ENCODE data around the gene SNX25. TPM values are rescaled to one million over a fixed set of nuclear protein-coding genes. Genes with fewer than 3 reads are reported as not detected.

The SNX25 gene
- total and polyA plus RNA-seq, 4 donors: 2.8 to 13.9 (median 5.0) TPM

DNA sequence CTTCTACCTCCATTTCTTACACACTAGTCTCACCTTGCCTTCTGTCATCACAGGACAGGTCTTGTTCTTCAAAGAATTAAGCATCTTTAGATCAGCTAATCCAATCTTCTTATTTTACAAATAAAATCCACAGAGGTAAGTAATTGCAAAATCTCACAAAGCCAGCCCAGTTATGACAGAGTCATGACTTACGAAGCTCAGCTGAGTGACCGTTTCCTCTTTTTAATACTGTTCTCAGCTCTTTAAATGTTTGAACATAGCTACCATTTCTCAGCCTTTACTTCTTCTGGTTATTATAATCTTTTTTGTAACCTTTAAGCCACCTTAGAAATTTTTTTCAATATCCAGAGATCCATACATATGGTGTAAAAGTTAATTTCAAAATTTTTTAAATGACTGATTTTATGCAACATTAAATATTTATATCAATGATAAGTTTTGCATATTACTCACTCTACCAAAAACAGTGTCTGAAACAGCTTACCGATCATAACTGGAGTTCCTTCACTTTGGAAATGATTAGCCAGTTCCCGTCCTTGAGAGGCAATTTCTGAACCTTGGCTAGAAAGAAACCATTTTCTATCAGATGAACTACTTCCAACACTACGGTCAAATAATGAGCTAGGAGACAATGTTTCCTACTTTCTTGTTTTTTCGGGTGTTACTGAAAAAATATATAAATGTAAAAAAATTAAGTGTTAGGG lies 196.1 kb downstream of the SNX25 start:
- no peak for TF ChIP-seq JUND (IDR thresholded peaks at IDR 0.05)
- TF ChIP-seq, protein P1, sequence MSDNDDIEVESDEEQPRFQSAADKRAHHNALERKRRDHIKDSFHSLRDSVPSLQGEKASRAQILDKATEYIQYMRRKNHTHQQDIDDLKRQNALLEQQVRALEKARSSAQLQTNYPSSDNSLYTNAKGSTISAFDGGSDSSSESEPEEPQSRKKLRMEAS (IDR thresholded peaks at IDR 0.05): no peak
- TF ChIP-seq SP1 (IDR thresholded peaks at IDR 0.05): no peak
- no peak for TF ChIP-seq FOXA2 (IDR thresholded peaks at IDR 0.05)
- TF ChIP-seq EGR1 (IDR thresholded peaks at IDR 0.05; ENCODE audit: low read depth in 2 of 2): no peak
- TF ChIP-seq RXRA (IDR thresholded peaks at IDR 0.05): no peak
- H3K27me3 ChIP-seq (ENCODE audit: control insufficient read depth in 4 of 4, insufficient read depth in 4 of 4, low read length in 3 of 4): no peaks in the 10 kb centered on the region
- no peaks in the 10 kb centered on the region for H3K4me1 ChIP-seq (ENCODE audit: control insufficient read depth in 4 of 4, insufficient read depth in 4 of 4, low read length in 3 of 4)
- no peak for DNase-seq (ENCODE audit: low spot score)
- peaks cover 0 to 36% (median 26%) of the 10 kb centered on the region in 4 donors for H3K36me3 ChIP-seq (ENCODE audit: control insufficient read depth in 4 of 4, insufficient read depth in 3 of 4, low read depth in 1 of 4, low read length in 3 of 4)
- H3K27ac ChIP-seq (ENCODE audit: low read depth in 1 of 2, low read length in 2 of 2): no peak overlapping the region
- H3K9ac ChIP-seq (ENCODE audit: low read depth in 1 of 2, low read length in 2 of 2): no peak overlapping the region
- H3K9me3 ChIP-seq (ENCODE audit: control insufficient read depth in 4 of 4, low read length in 3 of 4): peaks cover 0 to 2% (median 0%) of the 10 kb centered on the region in 4 donors
- 91% methylated on average over 6 of the region's 6 CpGs for WGBS
- no peak overlapping the region for H3K4me3 ChIP-seq (ENCODE audit: low read depth in 1 of 3, low read length in 3 of 3)

GRCh38 chr4:185408432-185408831 lies 199.0 kb downstream of the SNX25 start:
- Histone ChIP-seq H3K27ac (ENCODE audit: low read depth in 1 of 2, low read length in 2 of 2) (no peak overlapping the region), H3K9ac (ENCODE audit: low read depth in 1 of 2, low read length in 2 of 2) (no peak overlapping the region), H3K9me3 (ENCODE audit: control insufficient read depth in 4 of 4, low read length in 3 of 4) (peaks cover 0 to 2% (median 0%) of the 10 kb centered on the region in 4 donors), H3K27me3 (ENCODE audit: control insufficient read depth in 4 of 4, insufficient read depth in 4 of 4, low read length in 3 of 4) (no peaks in the 10 kb centered on the region), H3K4me1 (ENCODE audit: control insufficient read depth in 4 of 4, insufficient read depth in 4 of 4, low read length in 3 of 4) (no peaks in the 10 kb centered on the region), H3K4me3 (ENCODE audit: low read depth in 1 of 3, low read length in 3 of 3) (no peak overlapping the region), H3K36me3 (ENCODE audit: control insufficient read depth in 4 of 4, insufficient read depth in 3 of 4, low read depth in 1 of 4, low read length in 3 of 4) (peaks cover 0 to 32% (median 23%) of the 10 kb centered on the region in 4 donors)
- 97% methylated on average over 2 of the region's 2 CpGs for WGBS
- no peak for DNase-seq (ENCODE audit: low spot score)
- TF ChIP-seq, protein P2, sequence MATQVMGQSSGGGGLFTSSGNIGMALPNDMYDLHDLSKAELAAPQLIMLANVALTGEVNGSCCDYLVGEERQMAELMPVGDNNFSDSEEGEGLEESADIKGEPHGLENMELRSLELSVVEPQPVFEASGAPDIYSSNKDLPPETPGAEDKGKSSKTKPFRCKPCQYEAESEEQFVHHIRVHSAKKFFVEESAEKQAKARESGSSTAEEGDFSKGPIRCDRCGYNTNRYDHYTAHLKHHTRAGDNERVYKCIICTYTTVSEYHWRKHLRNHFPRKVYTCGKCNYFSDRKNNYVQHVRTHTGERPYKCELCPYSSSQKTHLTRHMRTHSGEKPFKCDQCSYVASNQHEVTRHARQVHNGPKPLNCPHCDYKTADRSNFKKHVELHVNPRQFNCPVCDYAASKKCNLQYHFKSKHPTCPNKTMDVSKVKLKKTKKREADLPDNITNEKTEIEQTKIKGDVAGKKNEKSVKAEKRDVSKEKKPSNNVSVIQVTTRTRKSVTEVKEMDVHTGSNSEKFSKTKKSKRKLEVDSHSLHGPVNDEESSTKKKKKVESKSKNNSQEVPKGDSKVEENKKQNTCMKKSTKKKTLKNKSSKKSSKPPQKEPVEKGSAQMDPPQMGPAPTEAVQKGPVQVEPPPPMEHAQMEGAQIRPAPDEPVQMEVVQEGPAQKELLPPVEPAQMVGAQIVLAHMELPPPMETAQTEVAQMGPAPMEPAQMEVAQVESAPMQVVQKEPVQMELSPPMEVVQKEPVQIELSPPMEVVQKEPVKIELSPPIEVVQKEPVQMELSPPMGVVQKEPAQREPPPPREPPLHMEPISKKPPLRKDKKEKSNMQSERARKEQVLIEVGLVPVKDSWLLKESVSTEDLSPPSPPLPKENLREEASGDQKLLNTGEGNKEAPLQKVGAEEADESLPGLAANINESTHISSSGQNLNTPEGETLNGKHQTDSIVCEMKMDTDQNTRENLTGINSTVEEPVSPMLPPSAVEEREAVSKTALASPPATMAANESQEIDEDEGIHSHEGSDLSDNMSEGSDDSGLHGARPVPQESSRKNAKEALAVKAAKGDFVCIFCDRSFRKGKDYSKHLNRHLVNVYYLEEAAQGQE (IDR thresholded peaks at IDR 0.05): no peak
- no peak for TF ChIP-seq YY1 (IDR thresholded peaks at IDR 0.05)
- no peak for TF ChIP-seq TAF1 (conservative IDR thresholded peaks at IDR 0.05)
- no peak for TF ChIP-seq HNF4A (conservative IDR thresholded peaks at IDR 0.05)
- TF ChIP-seq GABPA (IDR thresholded peaks at IDR 0.05 in 1 of 2, conservative IDR thresholded peaks at IDR 0.05 in 1 of 2): no peak

DNA sequence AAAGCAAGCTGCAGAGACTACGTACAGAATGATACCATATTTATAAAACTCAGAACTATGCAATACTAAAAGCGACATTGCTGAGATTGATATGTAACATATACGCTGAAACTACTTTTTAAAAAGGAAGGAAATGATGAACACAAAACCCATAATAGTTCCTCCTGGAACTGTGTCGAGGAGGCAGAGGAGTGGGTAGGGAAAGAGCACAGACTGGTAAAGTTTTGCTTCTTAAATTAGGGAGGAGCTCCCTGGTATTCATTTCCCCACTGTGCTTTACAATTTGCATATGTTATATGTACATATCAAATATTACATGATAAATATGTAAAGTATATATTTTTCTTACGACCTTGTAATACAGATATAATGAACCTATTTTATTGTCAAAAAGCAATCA lies 202.5 kb downstream of the SNX25 start:
- no peaks in the 10 kb centered on the region for H3K4me1 ChIP-seq (ENCODE audit: control insufficient read depth in 4 of 4, insufficient read depth in 4 of 4, low read length in 3 of 4)
- H3K27ac ChIP-seq (ENCODE audit: low read depth in 1 of 2, low read length in 2 of 2): no peak overlapping the region
- H3K36me3 ChIP-seq (ENCODE audit: control insufficient read depth in 4 of 4, insufficient read depth in 3 of 4, low read depth in 1 of 4, low read length in 3 of 4): peaks cover 1 to 32% (median 28%) of the 10 kb centered on the region in 4 donors
- H3K9me3 ChIP-seq (ENCODE audit: control insufficient read depth in 4 of 4, low read length in 3 of 4): peaks cover 0 to 2% (median 0%) of the 10 kb centered on the region in 4 donors
- H3K4me3 ChIP-seq (ENCODE audit: low read depth in 1 of 3, low read length in 3 of 3): no peak overlapping the region
- no peaks in the 10 kb centered on the region for H3K27me3 ChIP-seq (ENCODE audit: control insufficient read depth in 4 of 4, insufficient read depth in 4 of 4, low read length in 3 of 4)
- H3K9ac ChIP-seq (ENCODE audit: low read depth in 1 of 2, low read length in 2 of 2): no peak overlapping the region
- 83% methylated on average over 5 of the region's 5 CpGs for WGBS
- TF ChIP-seq, protein P2 (IDR thresholded peaks at IDR 0.05): no peak
- TF ChIP-seq FOXA2 (IDR thresholded peaks at IDR 0.05): no peak
- TF ChIP-seq FOXA1 (IDR thresholded peaks at IDR 0.05): no peak
- no peak for TF ChIP-seq EGR1 (IDR thresholded peaks at IDR 0.05; ENCODE audit: low read depth in 2 of 2)
- TF ChIP-seq HNF4G (IDR thresholded peaks at IDR 0.05): no peak
- DNase-seq (ENCODE audit: low spot score): no peak

Measured in liver (tissue), 9 donors.